IMR-90 (cell line): ENCODE measurements around the gene ALK. TPM values are rescaled to one million over a fixed set of nuclear protein-coding genes. Genes with fewer than 3 reads are reported as not detected.

ENCODE experiments used
- ATAC-seq: fragments of 200-7000 bp; cut with Tn5 transposase; 2 replicates; pipeline ENCODE4 v1.9.1; 2020; ENCODE audit warnings: low read depth, mild to moderate bottlenecking, moderate library complexity
- BruUV-seq: library from RNA; stranded (reverse); fragments of 400-500 nt; replicated peaks from 2 replicates; lab custom pipeline; 2021; lab: Mats Ljungman, UMichigan
- CTCF ChIA-PET: fragments of 300-600 bp; formaldehyde crosslinking; extraction: SDS; loops from one replicate; lab custom pipeline; 2021; ENCODE audit warnings: antibody characterized with exemption; lab: Yijun Ruan, JAX
- POLR2A ChIA-PET: fragments of 300-600 bp; sonication (Branson Sonifier 250); formaldehyde crosslinking; loops from one replicate; lab custom pipeline; 2022; ENCODE audit warnings: antibody characterized with exemption; ENCODE audit not compliant: unreplicated experiment; lab: Charles Lee
- DNase-seq: peaks from one replicate; pipeline ENCODE4 v3.0.0; 2013
- H2AFZ ChIP-seq: replicated peaks from 2 replicates; pipeline ENCODE3; 2013; ENCODE audit warnings: low read length, mild to moderate bottlenecking; ENCODE audit not compliant: poor library complexity
- H2AK5ac ChIP-seq: 2 replicates; pipeline ENCODE4 v1.6.1; 2013; ENCODE audit warnings: low read depth, low read length, inconsistent platforms
- H2AK9ac ChIP-seq: replicated peaks from 2 replicates; pipeline ENCODE3; 2013; ENCODE audit warnings: mild to moderate bottlenecking, low read depth, low read length, moderate library complexity; ENCODE audit not compliant: poor library complexity
- H2BK120ac ChIP-seq: 2 replicates; pipeline ENCODE4 v1.6.1; 2013; ENCODE audit warnings: low read depth, low read length, inconsistent platforms
- H2BK15ac ChIP-seq: 3 replicates; pipeline ENCODE4 v1.6.1; 2013; ENCODE audit warnings: low read depth, low read length, inconsistent platforms
- H2BK20ac ChIP-seq: 2 replicates; pipeline ENCODE4 v1.6.1; 2013; ENCODE audit warnings: low read depth, mild to moderate bottlenecking, inconsistent platforms, low read length, moderate library complexity
- H2BK5ac ChIP-seq: 2 replicates; pipeline ENCODE4 v1.6.1; 2013; ENCODE audit warnings: mild to moderate bottlenecking, low read depth, low read length, inconsistent platforms; ENCODE audit not compliant: poor library complexity, severe bottlenecking
- H3K14ac ChIP-seq: replicated peaks from 2 replicates; pipeline ENCODE4 v1.6.1; 2013; ENCODE audit warnings: low read depth, low read length, inconsistent platforms
- H3K18ac ChIP-seq: 2 replicates; pipeline ENCODE4 v1.6.1; 2013; ENCODE audit warnings: low read depth, low read length, control low read depth
- H3K23ac ChIP-seq: 2 replicates; pipeline ENCODE4 v1.6.1; 2013; ENCODE audit warnings: low read depth, low read length, inconsistent platforms
- H3K27ac ChIP-seq: 2 replicates; pipeline ENCODE4 v1.5.1; 2013; ENCODE audit warnings: mild to moderate bottlenecking, control low read depth, low read length; ENCODE audit not compliant: insufficient read depth
- H3K27me3 ChIP-seq: 2 replicates; pipeline ENCODE4 v1.6.1; 2013; ENCODE audit warnings: low read length; ENCODE audit not compliant: control insufficient read depth, insufficient read depth
- H3K36me3 ChIP-seq: 2 replicates; pipeline ENCODE4 v1.6.1; 2013; ENCODE audit warnings: low read length, mixed read lengths; ENCODE audit not compliant: control insufficient read depth, insufficient read depth
- H3K4ac ChIP-seq: 2 replicates; pipeline ENCODE4 v1.6.1; 2013; ENCODE audit warnings: low read depth, low read length, inconsistent platforms
- H3K4me1 ChIP-seq: 2 replicates; pipeline ENCODE4 v1.6.1; 2013; ENCODE audit warnings: low read length, mixed read lengths; ENCODE audit not compliant: control insufficient read depth, insufficient read depth
- H3K4me2 ChIP-seq: 2 replicates; pipeline ENCODE4 v1.6.1; 2013; ENCODE audit warnings: low read depth, mild to moderate bottlenecking, control low read depth, low read length, moderate library complexity
- H3K4me3 ChIP-seq: 2 replicates; pipeline ENCODE4 v1.5.1; 2013; ENCODE audit warnings: low read depth, mild to moderate bottlenecking, control low read depth, low read length, moderate library complexity; ENCODE audit not compliant: insufficient read depth
- H3K56ac ChIP-seq: 2 replicates; pipeline ENCODE4 v1.6.1; 2013; ENCODE audit warnings: low read length, inconsistent platforms; ENCODE audit not compliant: insufficient read depth; ENCODE audit errors: extremely low read depth
- H3K79me1 ChIP-seq, 2 experiments: 2 replicates each; pipeline ENCODE4 v1.6.1; 2013; ENCODE audit warnings: low read length in 2 of 2, inconsistent platforms in 1 of 2, low read depth in 1 of 2
- H3K9ac ChIP-seq: 2 replicates; pipeline ENCODE4 v1.6.1; 2013; ENCODE audit warnings: low read depth, low read length, control low read depth
- H3K9me1 ChIP-seq: 2 replicates; pipeline ENCODE4 v1.6.1; 2013; ENCODE audit warnings: low read length, inconsistent platforms; ENCODE audit not compliant: insufficient read depth
- H3K9me3 ChIP-seq: 2 replicates; pipeline ENCODE4 v1.6.1; 2013; ENCODE audit warnings: low read length; ENCODE audit not compliant: control insufficient read depth, insufficient read depth
- H4K20me1 ChIP-seq: 2 replicates; pipeline ENCODE4 v1.6.1; 2013; ENCODE audit warnings: low read length, inconsistent platforms; ENCODE audit not compliant: insufficient read depth
- H4K5ac ChIP-seq: 2 replicates; pipeline ENCODE4 v1.6.1; 2013; ENCODE audit warnings: mild to moderate bottlenecking, low read depth, low read length, control low read depth
- H4K8ac ChIP-seq, 2 experiments: 2 replicates each; pipeline ENCODE4 v1.6.1; 2013; ENCODE audit warnings: low read depth in 2 of 2, low read length in 2 of 2, control low read depth in 1 of 2, inconsistent platforms in 1 of 2
- H4K91ac ChIP-seq: 2 replicates; pipeline ENCODE4 v1.6.1; 2013; ENCODE audit warnings: low read depth, low read length, inconsistent platforms; ENCODE audit not compliant: insufficient read depth
- BHLHE40 ChIP-seq: fragments of 150-350 bp; IDR thresholded peaks from 2 replicates; pipeline ENCODE4 v1.6.1; 2016; ENCODE audit warnings: mild to moderate bottlenecking, low read depth, low read length
- CEBPB ChIP-seq: IDR thresholded peaks from 2 replicates; pipeline ENCODE4 v1.6.1; 2012; ENCODE audit warnings: low read depth, low read length, improper control_type of control experiment
- CHD1 ChIP-seq: IDR thresholded peaks from 2 replicates; pipeline ENCODE4 v1.6.1; 2012; ENCODE audit warnings: low read depth, low read length, improper control_type of control experiment
- FOS ChIP-seq: fragments of 150-350 bp; IDR thresholded peaks from 2 replicates; pipeline ENCODE4 v1.6.1; 2016; ENCODE audit warnings: low read depth, low read length
- MAFK ChIP-seq: IDR thresholded peaks from 2 replicates; pipeline ENCODE4 v1.6.1; 2012; ENCODE audit warnings: low read depth, low read length, improper control_type of control experiment
- MAZ ChIP-seq: IDR thresholded peaks from 2 replicates; pipeline ENCODE4 v1.6.1; 2012; ENCODE audit warnings: low read depth, mild to moderate bottlenecking, low read length, improper control_type of control experiment, moderate library complexity, borderline replicate concordance
- MXI1 ChIP-seq: IDR thresholded peaks from 2 replicates; pipeline ENCODE4 v1.6.1; 2012; ENCODE audit warnings: low read depth, mild to moderate bottlenecking, low read length, moderate library complexity, borderline replicate concordance
- NFE2L2 ChIP-seq: fragments of 150-350 bp; IDR thresholded peaks from 2 replicates; pipeline ENCODE4 v1.6.1; 2016; ENCODE audit warnings: low read depth, mild to moderate bottlenecking, low read length
- POLR2A ChIP-seq: IDR thresholded peaks from 2 replicates; pipeline ENCODE4 v1.6.1; 2012; ENCODE audit warnings: mild to moderate bottlenecking, low read depth, low read length
- RFX5 ChIP-seq: IDR thresholded peaks from 2 replicates; pipeline ENCODE4 v1.8.0; 2012; ENCODE audit warnings: low read depth, mild to moderate bottlenecking, low read length, moderate library complexity
- SMC3 ChIP-seq: fragments of 150-350 bp; IDR thresholded peaks from 2 replicates; pipeline ENCODE4 v1.6.1; 2016; ENCODE audit warnings: low read depth, mild to moderate bottlenecking, antibody characterized with exemption, low read length, moderate library complexity
- WGBS, 2 experiments: methylation state at CpG; one replicate each; pipeline versions ENCODE4 v1.1.5 to v1.1.7; 2013; ENCODE audit warnings: missing lambda C conversion rate in 2 of 2; ENCODE audit not compliant: insufficient read length in 1 of 2; ENCODE audit errors: extremely low coverage in 2 of 2; 5-methylcytosine and 5-hydroxymethylcytosine counted together
- dilution Hi-C: fragments of 300-500 bp; cut with HindIII; formaldehyde crosslinking; loops from one replicate; pipeline ENCODE4 v1.14.3; 2018; ENCODE audit warnings: low sequenced_read_pairs; ENCODE audit not compliant: unreplicated experiment
- in situ Hi-C: fragments of 300-500 bp; cut with MboI; formaldehyde crosslinking; loops from 3 replicates; pipeline ENCODE4 v1.14.3; 2019; ENCODE audit warnings: low sequenced_read_pairs, inconsistent platforms, mixed read lengths
- intact Hi-C: fragments of 100-400 bp; cut with micrococcal nuclease; formaldehyde crosslinking; loops from 2 replicates; pipeline ENCODE4 v1.10.0; 2022
- polyA plus RNA-seq, 3 experiments: library from polyadenylated mRNA; depleted of rRNA; stranded (reverse); fragments of >200 nt; gene quantifications; 2 replicates each; pipeline ENCODE4 v1.2.3, GENCODE V29; 2012; ENCODE audit warnings: low replicate concordance in 1 of 3
- total RNA-seq: library from RNA; depleted of rRNA; stranded (reverse); fragments of >200 nt; gene quantifications from 2 replicates; pipeline ENCODE4 v1.2.3, GENCODE V29; 2012
- TF ChIP-seq, protein P1 (sequence below): conservative IDR thresholded peaks from 2 replicates; pipeline ENCODE4 v1.5.1; 2012; ENCODE audit warnings: mild to moderate bottlenecking, low read depth, low read length, improper control_type of control experiment
- TF ChIP-seq, protein P2 (sequence below): fragments of 150-350 bp; IDR thresholded peaks from 2 replicates; pipeline ENCODE4 v1.6.1; 2016; ENCODE audit warnings: low read depth, mild to moderate bottlenecking, low read length, moderate library complexity, borderline replicate concordance
- TF ChIP-seq, protein P3 (sequence below): fragments of 150-350 bp; IDR thresholded peaks from 2 replicates; pipeline ENCODE4 v1.6.1; 2017; ENCODE audit warnings: mild to moderate bottlenecking, antibody characterized with exemption, low read length, low read depth

The ALK gene
- total and polyA plus RNA-seq, 2 of the 4 experiments (the other 2 are of a cell fraction) = not detected

DNA sequence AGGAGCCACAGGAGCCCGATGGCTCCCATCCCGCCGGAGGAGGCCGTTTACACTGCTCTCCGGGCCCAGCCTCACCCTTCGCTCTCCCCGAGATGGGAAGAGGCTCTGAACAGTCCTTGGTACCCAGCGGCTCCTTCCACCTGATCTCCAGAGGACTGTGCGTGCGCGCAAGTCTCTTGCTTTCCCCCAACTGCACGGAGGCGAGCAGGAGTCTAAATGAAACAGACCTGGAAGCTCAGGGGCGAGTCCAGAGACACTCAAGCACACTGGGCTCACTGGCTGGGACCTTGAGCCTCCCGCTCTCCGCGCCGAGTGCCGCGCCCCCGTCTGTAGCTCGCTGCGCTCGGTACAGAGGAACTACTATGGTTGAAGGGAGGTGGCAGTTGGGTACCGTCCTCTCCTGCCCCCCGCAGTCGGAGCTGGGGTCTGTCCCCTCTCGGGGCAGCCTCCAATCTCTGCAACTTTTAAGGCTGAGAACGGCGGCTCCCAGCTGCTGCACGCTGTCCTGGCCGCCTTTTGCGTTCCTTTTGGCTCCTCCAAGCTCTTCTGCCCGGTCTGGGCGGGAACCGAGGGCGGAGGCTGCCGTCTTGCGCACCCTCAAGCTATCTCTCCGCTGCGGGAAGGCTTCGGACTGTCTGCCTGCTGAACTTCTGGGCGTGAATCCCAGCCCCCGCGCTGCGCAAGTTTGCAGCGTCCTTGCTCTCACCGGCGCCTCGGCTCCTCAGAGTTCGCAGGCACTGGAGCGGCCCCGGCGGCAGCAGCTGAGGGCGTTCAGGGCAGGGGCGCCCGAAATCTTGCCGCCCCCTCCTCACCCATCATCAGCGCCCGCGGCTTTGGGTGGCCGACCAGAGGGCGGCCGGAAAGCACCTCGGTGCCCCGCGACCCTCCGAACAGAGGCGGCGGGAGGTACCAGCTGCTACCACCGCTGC is 491 bp downstream of the ALK start:
- Histone ChIP-seq H3K27me3 (peaks cover 28% of the 10 kb centered on the region), H3K9me1 (no peaks in the 10 kb centered on the region), H4K91ac (no peak overlapping the region), H4K20me1 (no peaks in the 10 kb centered on the region), H2BK5ac (no peak overlapping the region), H4K8ac (no peak overlapping the region), H2AK9ac (no peak overlapping the region), H3K9me3 (no peaks in the 10 kb centered on the region), H4K5ac (no peak overlapping the region), H3K27ac (no peak overlapping the region), H3K23ac (no peak overlapping the region), H3K79me1 (no peaks in the 10 kb centered on the region), H3K9ac (no peak overlapping the region), H3K4me3 (0 out of 2 replicates have a peak overlapping the region, but pooled peaks have one; percentile 22), H3K18ac (no peak overlapping the region), H2BK120ac (no peak overlapping the region), H3K56ac (no peak overlapping the region), H2BK15ac (no peak overlapping the region), H3K4ac (no peak overlapping the region), H2BK20ac (no peak overlapping the region), H3K4me2 (peak overlapping the region; percentile 50; the same call in 1 of the 2 replicates), H3K14ac (no peak overlapping the region), H2AK5ac (no peak overlapping the region), H3K4me1 (no peaks in the 10 kb centered on the region), H3K36me3 (no peaks in the 10 kb centered on the region), H2AFZ (peak overlapping the region; percentile 40)
- 4% methylated on average over 34 of the region's 71 CpGs; no CpG with 5 or more reads in 1 of the 2 experiments for WGBS, 2 experiments
- in situ Hi-C loops (loop anchor here (10.0 kb wide), 1 partner anchor 194 kb away; no protein-coding TSS in a partner anchor), intact Hi-C loops (loop anchor here (5.0 to 10.0 kb wide), 2 partner anchors 626 to 964 kb away; no protein-coding TSS in a partner anchor), dilution Hi-C loops (no loop called here)
- ChIA-PET POLR2A (no interaction called here), CTCF (no interaction called here)
- BruUV-seq = no TSS peak
- DNase-seq (peak; percentile 5), ATAC-seq (peak; percentile 41)
- TF ChIP-seq, protein P1, sequence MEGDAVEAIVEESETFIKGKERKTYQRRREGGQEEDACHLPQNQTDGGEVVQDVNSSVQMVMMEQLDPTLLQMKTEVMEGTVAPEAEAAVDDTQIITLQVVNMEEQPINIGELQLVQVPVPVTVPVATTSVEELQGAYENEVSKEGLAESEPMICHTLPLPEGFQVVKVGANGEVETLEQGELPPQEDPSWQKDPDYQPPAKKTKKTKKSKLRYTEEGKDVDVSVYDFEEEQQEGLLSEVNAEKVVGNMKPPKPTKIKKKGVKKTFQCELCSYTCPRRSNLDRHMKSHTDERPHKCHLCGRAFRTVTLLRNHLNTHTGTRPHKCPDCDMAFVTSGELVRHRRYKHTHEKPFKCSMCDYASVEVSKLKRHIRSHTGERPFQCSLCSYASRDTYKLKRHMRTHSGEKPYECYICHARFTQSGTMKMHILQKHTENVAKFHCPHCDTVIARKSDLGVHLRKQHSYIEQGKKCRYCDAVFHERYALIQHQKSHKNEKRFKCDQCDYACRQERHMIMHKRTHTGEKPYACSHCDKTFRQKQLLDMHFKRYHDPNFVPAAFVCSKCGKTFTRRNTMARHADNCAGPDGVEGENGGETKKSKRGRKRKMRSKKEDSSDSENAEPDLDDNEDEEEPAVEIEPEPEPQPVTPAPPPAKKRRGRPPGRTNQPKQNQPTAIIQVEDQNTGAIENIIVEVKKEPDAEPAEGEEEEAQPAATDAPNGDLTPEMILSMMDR = no peak
- TF ChIP-seq RFX5 = no peak
- no peak for TF ChIP-seq CEBPB
- TF ChIP-seq FOS = no peak
- TF ChIP-seq, protein P2, sequence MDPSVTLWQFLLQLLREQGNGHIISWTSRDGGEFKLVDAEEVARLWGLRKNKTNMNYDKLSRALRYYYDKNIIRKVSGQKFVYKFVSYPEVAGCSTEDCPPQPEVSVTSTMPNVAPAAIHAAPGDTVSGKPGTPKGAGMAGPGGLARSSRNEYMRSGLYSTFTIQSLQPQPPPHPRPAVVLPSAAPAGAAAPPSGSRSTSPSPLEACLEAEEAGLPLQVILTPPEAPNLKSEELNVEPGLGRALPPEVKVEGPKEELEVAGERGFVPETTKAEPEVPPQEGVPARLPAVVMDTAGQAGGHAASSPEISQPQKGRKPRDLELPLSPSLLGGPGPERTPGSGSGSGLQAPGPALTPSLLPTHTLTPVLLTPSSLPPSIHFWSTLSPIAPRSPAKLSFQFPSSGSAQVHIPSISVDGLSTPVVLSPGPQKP = no peak
- no peak for TF ChIP-seq CHD1
- TF ChIP-seq MXI1 = no peak
- no peak for TF ChIP-seq NFE2L2
- TF ChIP-seq POLR2A = no peak
- TF ChIP-seq, protein P3, sequence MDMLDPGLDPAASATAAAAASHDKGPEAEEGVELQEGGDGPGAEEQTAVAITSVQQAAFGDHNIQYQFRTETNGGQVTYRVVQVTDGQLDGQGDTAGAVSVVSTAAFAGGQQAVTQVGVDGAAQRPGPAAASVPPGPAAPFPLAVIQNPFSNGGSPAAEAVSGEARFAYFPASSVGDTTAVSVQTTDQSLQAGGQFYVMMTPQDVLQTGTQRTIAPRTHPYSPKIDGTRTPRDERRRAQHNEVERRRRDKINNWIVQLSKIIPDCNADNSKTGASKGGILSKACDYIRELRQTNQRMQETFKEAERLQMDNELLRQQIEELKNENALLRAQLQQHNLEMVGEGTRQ = no peak
- TF ChIP-seq MAFK = no peak
- no peak for TF ChIP-seq MAZ
- no peak for TF ChIP-seq SMC3
- TF ChIP-seq BHLHE40 = no peak
